Measurements from ENCODE around the gene USP17L30. TPM values are rescaled to one million over a fixed set of nuclear protein-coding genes. Genes with fewer than 3 reads are reported as not detected.
"Not testable (repeated sequence)": the region's sequence is repeated elsewhere in the genome, so short reads cannot be mapped to it uniquely, and the experiment has no call there.

USP17L30 gene
- total RNA-seq, 1 experiment from 2014 or later = not detected

DNA sequence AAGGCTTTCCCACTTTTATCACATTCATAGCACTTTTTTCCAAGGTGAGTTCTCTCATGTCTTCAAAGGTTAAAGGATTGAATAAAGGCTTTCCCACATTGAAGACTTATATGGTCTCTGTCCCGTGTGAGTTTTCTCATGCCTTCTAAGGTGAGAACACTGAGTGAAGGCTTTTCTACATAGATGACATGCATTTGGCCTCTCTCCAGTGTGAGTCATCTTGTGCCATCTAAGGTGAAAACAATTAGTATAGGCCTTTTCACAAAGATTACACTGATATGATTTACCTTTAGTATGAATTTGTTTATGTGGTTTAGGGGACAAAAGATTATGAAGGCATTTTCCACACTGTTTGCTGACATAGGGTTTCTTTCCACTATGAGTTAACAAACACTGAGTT lies 21.2 kb downstream of the USP17L30 start:
- intact Hi-C loops (cut with micrococcal nuclease; ENCODE audit: unreplicated experiment) = no loop called here
- POLR2A ChIA-PET (ENCODE audit: low non-redundant PET) = no interaction called here

DNA sequence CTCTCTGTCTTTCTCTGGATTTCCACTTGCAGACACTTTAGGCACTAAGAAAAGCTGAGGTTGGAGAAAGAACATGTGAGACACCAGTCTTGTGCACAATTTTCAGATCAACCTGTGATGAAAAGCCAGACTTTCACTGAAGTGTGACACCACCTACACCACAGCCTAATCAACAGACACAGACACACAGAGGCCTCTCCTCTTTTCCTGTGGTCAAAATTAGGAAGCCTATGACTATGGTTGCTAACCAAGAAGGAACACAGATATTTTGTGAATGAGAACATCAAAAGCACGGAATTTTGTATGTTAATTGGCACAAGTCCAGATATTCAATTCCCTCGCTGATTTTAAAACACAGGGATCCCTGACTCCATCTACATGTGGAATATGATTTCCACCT lies 26.1 kb downstream of the USP17L30 start:
- BruUV-seq (replicated peaks); H3K4me3 ChIP-seq (ENCODE audit: low read depth, low read length, poor library complexity, severe bottlenecking); H3K9me3 ChIP-seq (ENCODE audit: low read depth, low read length, poor library complexity, severe bottlenecking); intact Hi-C loops (cut with micrococcal nuclease; ENCODE audit: unreplicated experiment); H3K27me3 ChIP-seq (replicated peaks; ENCODE audit: insufficient read depth, low read depth, low read length, poor library complexity); H3K4me1 ChIP-seq (ENCODE audit: insufficient read depth, low read length, poor library complexity, severe bottlenecking); CTCF ChIA-PET; DNase-seq (ENCODE audit: low spot score); H3K27ac ChIP-seq (ENCODE audit: low read depth, low read length, poor library complexity, severe bottlenecking); H3K36me3 ChIP-seq (ENCODE audit: insufficient read depth, low read length, poor library complexity, severe bottlenecking); POLR2A ChIA-PET (ENCODE audit: low non-redundant PET): not testable (repeated sequence)

More for the DNA sequence above, 21.2 kb downstream of the USP17L30 start:
- Histone ChIP-seq H3K36me3 (ENCODE audit: insufficient read depth, low read length, poor library complexity, severe bottlenecking) (no peaks in the 10 kb centered on the region), H3K9me3 (ENCODE audit: low read depth, low read length, poor library complexity, severe bottlenecking) (no peaks in the 10 kb centered on the region), H3K4me3 (ENCODE audit: low read depth, low read length, poor library complexity, severe bottlenecking) (no peak overlapping the region), H3K27ac (ENCODE audit: low read depth, low read length, poor library complexity, severe bottlenecking) (no peak overlapping the region), H3K27me3 (replicated peaks; ENCODE audit: insufficient read depth, low read depth, low read length, poor library complexity) (no peaks in the 10 kb centered on the region), H3K4me1 (ENCODE audit: insufficient read depth, low read length, poor library complexity, severe bottlenecking) (no peaks in the 10 kb centered on the region)
- CTCF ChIA-PET = no interaction called here
- BruUV-seq (replicated peaks) = no TSS peak
- TF ChIP-seq EZH2 (IDR thresholded peaks at IDR 0.05; ENCODE audit: borderline replicate concordance, low read depth, low read length, poor library complexity, severe bottlenecking) = no peak
- TF ChIP-seq, protein P1, sequence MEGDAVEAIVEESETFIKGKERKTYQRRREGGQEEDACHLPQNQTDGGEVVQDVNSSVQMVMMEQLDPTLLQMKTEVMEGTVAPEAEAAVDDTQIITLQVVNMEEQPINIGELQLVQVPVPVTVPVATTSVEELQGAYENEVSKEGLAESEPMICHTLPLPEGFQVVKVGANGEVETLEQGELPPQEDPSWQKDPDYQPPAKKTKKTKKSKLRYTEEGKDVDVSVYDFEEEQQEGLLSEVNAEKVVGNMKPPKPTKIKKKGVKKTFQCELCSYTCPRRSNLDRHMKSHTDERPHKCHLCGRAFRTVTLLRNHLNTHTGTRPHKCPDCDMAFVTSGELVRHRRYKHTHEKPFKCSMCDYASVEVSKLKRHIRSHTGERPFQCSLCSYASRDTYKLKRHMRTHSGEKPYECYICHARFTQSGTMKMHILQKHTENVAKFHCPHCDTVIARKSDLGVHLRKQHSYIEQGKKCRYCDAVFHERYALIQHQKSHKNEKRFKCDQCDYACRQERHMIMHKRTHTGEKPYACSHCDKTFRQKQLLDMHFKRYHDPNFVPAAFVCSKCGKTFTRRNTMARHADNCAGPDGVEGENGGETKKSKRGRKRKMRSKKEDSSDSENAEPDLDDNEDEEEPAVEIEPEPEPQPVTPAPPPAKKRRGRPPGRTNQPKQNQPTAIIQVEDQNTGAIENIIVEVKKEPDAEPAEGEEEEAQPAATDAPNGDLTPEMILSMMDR (conservative IDR thresholded peaks at IDR 0.05; ENCODE audit: low read depth, low read length) = no peak
- DNase-seq (ENCODE audit: low spot score) = no peak

DNA sequence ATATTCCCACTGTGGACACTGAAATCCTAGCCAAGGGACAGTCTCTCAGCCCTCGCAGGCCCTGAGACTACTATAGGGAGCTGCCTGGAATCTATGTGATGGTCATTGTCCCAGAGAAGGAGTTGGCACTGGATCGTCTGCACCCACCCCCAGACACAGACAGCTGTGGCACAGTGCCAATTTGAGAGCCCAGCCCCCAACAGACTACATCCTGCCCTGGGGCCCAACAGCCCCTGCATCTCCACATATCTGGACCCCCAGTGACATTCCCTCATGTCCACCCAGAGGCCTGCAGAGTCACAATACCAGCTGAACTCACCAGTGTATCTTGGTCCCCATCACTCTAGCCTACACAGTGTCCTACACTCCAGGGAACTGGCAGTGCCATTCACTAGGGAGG lies 42.8 kb downstream of the USP17L30 start:
- intact Hi-C loops (cut with micrococcal nuclease; ENCODE audit: unreplicated experiment); H3K4me3 ChIP-seq (ENCODE audit: low read depth, low read length, poor library complexity, severe bottlenecking); H3K36me3 ChIP-seq (ENCODE audit: insufficient read depth, low read length, poor library complexity, severe bottlenecking); H3K27ac ChIP-seq (ENCODE audit: low read depth, low read length, poor library complexity, severe bottlenecking); DNase-seq (ENCODE audit: low spot score); H3K27me3 ChIP-seq (replicated peaks; ENCODE audit: insufficient read depth, low read depth, low read length, poor library complexity); POLR2A ChIA-PET (ENCODE audit: low non-redundant PET); BruUV-seq (replicated peaks); CTCF ChIA-PET; H3K9me3 ChIP-seq (ENCODE audit: low read depth, low read length, poor library complexity, severe bottlenecking); H3K4me1 ChIP-seq (ENCODE audit: insufficient read depth, low read length, poor library complexity, severe bottlenecking): not testable (repeated sequence)

DNA sequence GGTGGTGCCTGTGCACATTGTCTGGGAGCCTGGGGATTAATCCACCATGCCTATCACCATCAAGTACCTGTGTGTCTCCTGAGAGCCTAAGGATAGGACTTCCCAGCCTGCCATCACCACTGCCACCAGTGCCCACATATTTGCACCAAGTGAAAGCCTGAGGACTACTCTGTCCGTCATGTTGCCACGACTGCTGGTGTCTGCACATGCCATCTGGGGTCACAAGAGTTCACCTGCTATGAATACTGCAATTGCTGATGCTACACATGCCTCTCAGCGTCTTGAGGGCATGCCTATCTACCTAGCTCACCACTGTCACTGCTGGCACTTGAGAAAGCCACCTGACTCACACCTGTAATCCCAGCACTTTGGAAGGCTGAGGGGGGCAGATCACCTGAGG lies 43.6 kb downstream of the USP17L30 start:
- H3K4me3 ChIP-seq (ENCODE audit: low read depth, low read length, poor library complexity, severe bottlenecking); H3K27me3 ChIP-seq (replicated peaks; ENCODE audit: insufficient read depth, low read depth, low read length, poor library complexity); H3K27ac ChIP-seq (ENCODE audit: low read depth, low read length, poor library complexity, severe bottlenecking); H3K4me1 ChIP-seq (ENCODE audit: insufficient read depth, low read length, poor library complexity, severe bottlenecking); BruUV-seq (replicated peaks); POLR2A ChIA-PET (ENCODE audit: low non-redundant PET); intact Hi-C loops (cut with micrococcal nuclease; ENCODE audit: unreplicated experiment); CTCF ChIA-PET; DNase-seq (ENCODE audit: low spot score); H3K9me3 ChIP-seq (ENCODE audit: low read depth, low read length, poor library complexity, severe bottlenecking); H3K36me3 ChIP-seq (ENCODE audit: insufficient read depth, low read length, poor library complexity, severe bottlenecking): not testable (repeated sequence)

DNA sequence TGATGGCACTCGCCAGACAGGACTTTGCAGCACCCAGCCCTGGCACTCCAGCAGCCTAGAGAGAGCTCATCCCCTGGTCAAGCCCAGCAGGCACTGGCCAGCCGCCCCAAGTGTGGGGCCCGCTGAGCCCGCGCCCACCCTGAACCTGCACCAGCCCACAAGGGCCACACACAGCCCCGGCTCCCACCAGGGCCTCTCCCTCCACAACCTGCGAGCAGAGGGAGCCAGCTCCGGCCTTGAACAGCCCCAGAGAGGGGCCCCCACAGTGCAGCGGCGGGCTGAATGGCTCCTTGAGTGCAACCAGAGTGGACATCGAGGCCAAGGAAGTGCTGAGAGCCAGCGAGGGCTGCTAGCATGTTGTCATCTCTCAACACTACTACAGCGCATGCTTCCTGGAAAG lies 46.9 kb downstream of the USP17L30 start:
- no TSS peak for BruUV-seq (replicated peaks)
- Histone ChIP-seq H3K4me1 (ENCODE audit: insufficient read depth, low read length, poor library complexity, severe bottlenecking) (no peaks in the 10 kb centered on the region), H3K27me3 (replicated peaks; ENCODE audit: insufficient read depth, low read depth, low read length, poor library complexity) (no peaks in the 10 kb centered on the region), H3K27ac (ENCODE audit: low read depth, low read length, poor library complexity, severe bottlenecking) (no peak overlapping the region), H3K4me3 (ENCODE audit: low read depth, low read length, poor library complexity, severe bottlenecking) (no peak overlapping the region), H3K36me3 (ENCODE audit: insufficient read depth, low read length, poor library complexity, severe bottlenecking) (no peaks in the 10 kb centered on the region), H3K9me3 (ENCODE audit: low read depth, low read length, poor library complexity, severe bottlenecking) (no peaks in the 10 kb centered on the region)
- POLR2A ChIA-PET (ENCODE audit: low non-redundant PET) = no interaction called here
- no peak for DNase-seq (ENCODE audit: low spot score)
- CTCF ChIA-PET = no interaction called here
- TF ChIP-seq EZH2 (IDR thresholded peaks at IDR 0.05; ENCODE audit: borderline replicate concordance, low read depth, low read length, poor library complexity, severe bottlenecking) = no peak
- TF ChIP-seq, protein P1 (conservative IDR thresholded peaks at IDR 0.05; ENCODE audit: low read depth, low read length) = no peak
- intact Hi-C loops (cut with micrococcal nuclease; ENCODE audit: unreplicated experiment) = no loop called here
